BLaER1 (cell line): ENCODE data around the gene SGMS1.
"Not testable (repeated sequence)": the region's sequence is repeated elsewhere in the genome, so short reads cannot be mapped to it uniquely, and the experiment has no call there.

Experiments used
- H3K27ac ChIP-seq: shearing (Covaris generic); formaldehyde crosslinking; 2 replicates; pipeline ENCODE4 v1.8.1; 2022
- H3K27me3 ChIP-seq: shearing (Covaris generic); formaldehyde crosslinking; 2 replicates; pipeline ENCODE4 v1.8.1; 2022
- H3K36me3 ChIP-seq: shearing (Covaris generic); formaldehyde crosslinking; 2 replicates; pipeline ENCODE4 v1.8.1; 2022
- H3K4me1 ChIP-seq: shearing (Covaris generic); formaldehyde crosslinking; 2 replicates; pipeline ENCODE4 v1.8.1; 2022
- H3K4me2 ChIP-seq: shearing (Covaris generic); formaldehyde crosslinking; 2 replicates; pipeline ENCODE4 v1.8.1; 2022
- H3K4me3 ChIP-seq: shearing (Covaris generic); formaldehyde crosslinking; 2 replicates; pipeline ENCODE4 v1.8.1; 2022
- H3K9ac ChIP-seq: shearing (Covaris generic); formaldehyde crosslinking; 2 replicates; pipeline ENCODE4 v1.8.1; 2022
- H3K9me3 ChIP-seq: shearing (Covaris generic); formaldehyde crosslinking; 2 replicates; pipeline ENCODE4 v1.8.1; 2022
- H4K20me1 ChIP-seq: shearing (Covaris generic); formaldehyde crosslinking; 2 replicates; pipeline ENCODE4 v1.8.1; 2022
- Cebpa-rat ChIP-seq: shearing (Covaris generic); IDR thresholded peaks from 2 replicates; pipeline ENCODE4 v1.8.1; 2022

The SGMS1 gene

DNA sequence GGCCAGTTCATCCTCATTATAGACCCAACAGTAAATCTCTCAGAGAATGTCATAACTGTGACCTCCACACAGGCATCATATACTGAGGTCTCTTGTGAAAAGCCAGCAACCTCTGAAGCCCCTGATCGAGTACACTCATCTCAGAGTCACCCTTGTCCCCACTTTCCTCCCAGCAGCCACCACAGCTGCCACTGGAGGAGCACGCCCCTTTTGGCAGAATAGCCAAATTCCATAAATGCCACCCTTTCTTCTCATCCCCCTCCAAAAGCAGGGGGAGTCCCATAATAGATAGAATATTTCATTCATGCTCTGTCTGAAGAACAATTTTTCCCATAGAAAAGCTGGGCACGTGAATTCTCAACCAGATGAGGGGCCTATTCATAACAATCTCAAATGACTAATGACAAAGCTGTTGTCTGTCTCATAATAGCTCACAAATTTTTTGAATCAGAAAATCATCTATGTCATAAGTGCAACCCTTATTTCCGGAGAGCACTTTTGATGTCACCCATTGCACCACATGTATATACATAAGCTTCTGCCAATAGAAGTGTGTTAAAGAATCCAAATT is 47.4 kb downstream of the SGMS1 start:
- peaks cover 15% of the 10 kb centered on the region for H3K4me1 ChIP-seq
- H3K4me2 ChIP-seq = no peak overlapping the region
- no peak overlapping the region for H3K27ac ChIP-seq
- no peaks in the 10 kb centered on the region for H3K9me3 ChIP-seq
- H3K9ac ChIP-seq = no peak overlapping the region
- peaks cover 37% of the 10 kb centered on the region for H4K20me1 ChIP-seq
- H3K27me3 ChIP-seq = no peaks in the 10 kb centered on the region
- no peaks in the 10 kb centered on the region for H3K36me3 ChIP-seq
- no peak for TF ChIP-seq Cebpa-rat
- no peak overlapping the region for H3K4me3 ChIP-seq

DNA sequence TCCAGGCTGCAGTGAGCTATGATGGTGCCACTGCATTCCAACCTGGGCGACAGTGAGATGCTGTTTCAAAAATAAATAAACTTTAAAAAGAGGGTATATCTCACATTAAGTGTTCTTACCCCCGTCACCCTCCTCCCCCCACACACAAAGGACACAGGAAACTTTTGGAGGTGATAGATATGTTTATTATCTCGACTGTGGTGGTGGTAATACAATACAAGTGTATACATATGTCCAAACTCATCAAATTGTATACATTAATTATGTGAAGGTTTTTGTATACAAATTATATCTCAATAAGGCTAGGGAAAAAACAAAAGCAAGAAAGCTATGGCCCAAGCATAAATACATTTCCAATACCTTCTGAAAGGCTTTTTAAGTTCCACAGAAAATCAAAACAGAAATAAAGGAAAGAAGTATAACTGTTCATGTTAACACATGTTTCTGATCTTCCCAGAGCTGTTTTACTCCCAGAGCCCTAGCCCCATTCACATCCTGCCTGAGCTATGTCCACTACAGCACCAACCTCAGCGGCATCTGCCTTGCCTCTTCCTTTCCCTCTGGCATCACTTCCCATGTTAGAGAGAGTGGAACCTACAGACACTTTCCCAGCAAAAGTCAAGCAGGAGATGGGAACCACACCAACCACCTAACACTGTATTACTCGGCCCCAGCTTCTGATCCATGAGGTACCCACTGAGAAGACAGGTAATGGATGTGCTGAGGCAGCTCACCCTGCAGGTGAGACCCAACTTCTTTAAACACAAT is 48.1 kb downstream of the SGMS1 start:
- Histone ChIP-seq H3K9me3 (no peaks in the 10 kb centered on the region), H3K27me3 (no peaks in the 10 kb centered on the region), H3K4me1 (peaks cover 15% of the 10 kb centered on the region), H3K4me3 (no peak overlapping the region), H3K27ac (no peak overlapping the region), H3K36me3 (no peaks in the 10 kb centered on the region), H3K9ac (no peak overlapping the region), H3K4me2 (no peak overlapping the region), H4K20me1 (peaks cover 37% of the 10 kb centered on the region)
- no peak for TF ChIP-seq Cebpa-rat

DNA sequence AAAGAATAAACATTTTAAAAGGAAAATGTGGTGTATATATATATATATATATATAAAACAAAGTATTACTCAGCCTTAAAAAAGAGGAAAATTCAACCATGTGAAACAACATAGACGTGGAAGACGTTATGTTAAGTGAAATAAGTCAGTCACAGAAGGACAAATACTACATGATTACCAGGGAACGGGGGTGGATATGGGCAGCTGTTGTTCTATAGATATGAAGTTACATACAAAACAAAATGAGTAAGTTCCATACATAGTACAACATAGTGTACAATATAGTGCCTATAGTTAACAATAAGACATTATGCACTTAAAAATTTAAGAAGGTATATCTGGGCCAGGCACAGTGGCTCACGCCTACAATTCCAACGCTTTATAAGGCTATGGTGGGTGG is 48.8 kb downstream of the SGMS1 start:
- Histone ChIP-seq H3K4me1 (peaks cover 15% of the 10 kb centered on the region), H4K20me1 (peaks cover 37% of the 10 kb centered on the region), H3K27me3 (no peaks in the 10 kb centered on the region), H3K36me3 (no peaks in the 10 kb centered on the region), H3K9ac (no peak overlapping the region), H3K9me3 (no peaks in the 10 kb centered on the region), H3K4me3 (no peak overlapping the region), H3K4me2 (no peak overlapping the region), H3K27ac (no peak overlapping the region)
- TF ChIP-seq Cebpa-rat = no peak

DNA sequence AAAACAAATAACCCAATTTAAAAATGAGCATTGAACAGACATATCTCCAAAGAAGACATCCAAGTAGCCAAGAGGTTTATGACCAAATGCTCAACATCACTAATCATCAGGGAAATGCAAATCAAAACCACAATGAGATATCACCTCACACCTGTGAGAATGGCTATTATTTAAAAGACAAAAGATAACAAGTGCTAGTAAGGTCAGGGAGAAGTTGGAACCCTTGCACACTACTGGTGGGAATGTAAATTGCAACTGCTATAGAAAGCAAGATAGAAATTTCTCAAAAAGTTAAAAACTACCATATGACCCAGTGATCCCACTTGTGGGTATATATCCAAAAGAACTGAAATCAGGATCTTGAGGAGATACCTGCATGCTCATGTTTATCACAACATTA is 49.5 kb downstream of the SGMS1 start:
- no peak overlapping the region for H3K9ac ChIP-seq
- peaks cover 37% of the 10 kb centered on the region for H4K20me1 ChIP-seq
- peaks cover 15% of the 10 kb centered on the region for H3K4me1 ChIP-seq
- no peaks in the 10 kb centered on the region for H3K27me3 ChIP-seq
- H3K27ac ChIP-seq = no peak overlapping the region
- H3K4me3 ChIP-seq = no peak overlapping the region
- no peaks in the 10 kb centered on the region for H3K9me3 ChIP-seq
- TF ChIP-seq Cebpa-rat = no peak
- no peaks in the 10 kb centered on the region for H3K36me3 ChIP-seq
- H3K4me2 ChIP-seq = no peak overlapping the region

DNA sequence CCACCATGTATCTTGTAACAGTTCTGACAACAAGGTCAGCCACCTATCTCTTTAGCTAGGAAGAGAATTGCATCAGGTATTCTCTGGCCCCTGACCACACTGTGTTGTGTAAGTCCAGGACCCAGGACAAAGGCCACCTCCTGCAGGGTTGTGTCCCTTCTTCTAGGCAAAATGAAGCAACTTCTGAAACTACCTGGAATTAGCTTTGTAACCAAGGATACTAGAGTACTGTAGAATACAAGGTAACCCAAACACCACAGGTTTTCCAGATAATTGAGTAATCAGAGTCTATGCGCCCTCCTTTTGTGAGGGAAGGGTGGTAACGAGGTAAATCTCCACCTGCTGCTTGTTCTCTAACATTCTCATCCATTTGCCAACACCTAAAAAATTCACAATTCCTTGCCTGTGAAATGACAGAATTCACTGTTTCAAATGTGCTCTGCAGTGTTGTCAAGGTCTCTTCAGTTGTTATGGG is 51.7 kb downstream of the SGMS1 start:
- peaks cover 26% of the 10 kb centered on the region; the same call in 1 of the 2 replicates for H4K20me1 ChIP-seq
- H3K4me2 ChIP-seq = no peak overlapping the region

DNA sequence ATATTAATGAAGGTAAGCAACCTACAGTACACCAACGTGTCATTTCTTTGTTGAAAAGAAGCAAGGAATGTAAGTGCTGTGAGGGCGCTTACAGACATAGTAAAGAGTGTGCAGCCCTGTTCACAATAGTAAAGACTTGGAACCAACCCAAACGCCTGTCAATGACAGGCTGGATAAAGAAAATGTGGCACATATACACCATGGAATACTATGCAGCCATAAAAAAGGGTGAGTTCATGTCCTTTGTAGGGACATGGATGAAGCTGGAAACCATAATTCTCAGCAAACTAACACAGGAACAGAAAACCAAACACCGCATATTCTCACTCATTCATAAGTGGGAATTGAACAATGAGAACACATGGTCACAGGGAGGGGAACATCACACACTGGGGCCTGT is 55.0 kb downstream of the SGMS1 start:
- not testable (repeated sequence) for H3K27ac ChIP-seq, H3K27me3 ChIP-seq, H3K9ac ChIP-seq, H3K4me3 ChIP-seq, H3K36me3 ChIP-seq, H3K9me3 ChIP-seq, H3K4me2 ChIP-seq, H3K4me1 ChIP-seq
- peaks cover 15% of the 10 kb centered on the region; the same call in 1 of the 2 replicates for H4K20me1 ChIP-seq

More for the DNA sequence above, 51.7 kb downstream of the SGMS1 start:
- no peaks in the 10 kb centered on the region for H3K9me3 ChIP-seq
- H3K36me3 ChIP-seq = no peaks in the 10 kb centered on the region
- H3K27ac ChIP-seq = no peak overlapping the region
- no peak overlapping the region for H3K9ac ChIP-seq
- TF ChIP-seq Cebpa-rat = no peak
- H3K4me1 ChIP-seq = peaks cover 1% of the 10 kb centered on the region; the same call in 1 of the 2 replicates
- no peaks in the 10 kb centered on the region for H3K27me3 ChIP-seq
- no peak overlapping the region for H3K4me3 ChIP-seq

DNA sequence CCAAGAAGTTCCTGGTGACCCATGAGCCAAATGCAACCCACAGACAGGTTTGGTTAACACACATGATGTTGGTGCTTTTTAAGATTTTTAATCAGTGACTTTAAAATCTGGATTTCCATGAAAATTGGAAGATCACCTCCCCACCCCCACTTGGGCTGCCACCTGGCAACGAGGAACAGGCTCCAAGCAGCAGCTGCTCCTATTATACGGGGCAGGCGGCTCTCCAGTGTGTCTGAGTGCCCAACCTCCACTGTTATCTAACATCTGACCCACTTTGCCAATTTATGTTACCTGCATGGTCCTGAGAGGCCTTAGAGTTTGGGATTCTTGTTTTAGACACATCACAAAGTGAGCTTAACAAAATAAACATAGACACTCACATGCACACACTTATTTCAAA is 56.4 kb downstream of the SGMS1 start:
- no peak for TF ChIP-seq Cebpa-rat
- Histone ChIP-seq H3K27me3 (no peaks in the 10 kb centered on the region), H3K9me3 (no peaks in the 10 kb centered on the region), H3K4me3 (no peak overlapping the region), H3K4me2 (no peak overlapping the region), H3K36me3 (no peaks in the 10 kb centered on the region), H3K9ac (no peak overlapping the region), H3K4me1 (no peaks in the 10 kb centered on the region), H4K20me1 (peaks cover 10% of the 10 kb centered on the region; the same call in 1 of the 2 replicates), H3K27ac (no peak overlapping the region)

DNA sequence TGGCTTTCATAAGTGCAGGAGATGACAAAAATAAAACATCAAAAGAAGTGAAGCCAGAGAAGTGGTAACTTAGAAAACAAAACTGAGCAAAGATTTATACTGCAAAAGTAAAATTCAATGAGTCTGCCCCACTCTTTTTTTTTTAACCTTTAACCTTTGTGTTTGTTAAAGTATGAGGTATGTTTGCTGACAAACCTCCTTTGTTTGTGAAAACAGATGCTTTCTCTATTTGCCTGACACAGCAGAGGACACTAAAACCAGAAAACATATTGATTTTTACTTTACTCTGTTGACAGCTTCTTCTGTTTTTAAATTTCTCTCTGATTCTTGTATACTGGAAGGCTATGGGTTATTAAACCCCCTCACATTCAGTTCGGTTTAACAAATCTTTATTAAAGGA is 57.6 kb downstream of the SGMS1 start:
- Histone ChIP-seq H3K27ac (no peak overlapping the region), H3K27me3 (no peaks in the 10 kb centered on the region), H3K4me1 (no peaks in the 10 kb centered on the region), H3K36me3 (no peaks in the 10 kb centered on the region), H3K9ac (no peak overlapping the region), H4K20me1 (0 out of 2 replicates have a peak, but pooled peaks cover 5% of the 10 kb centered on the region), H3K4me2 (no peak overlapping the region), H3K9me3 (no peaks in the 10 kb centered on the region), H3K4me3 (no peak overlapping the region)
- no peak for TF ChIP-seq Cebpa-rat

DNA sequence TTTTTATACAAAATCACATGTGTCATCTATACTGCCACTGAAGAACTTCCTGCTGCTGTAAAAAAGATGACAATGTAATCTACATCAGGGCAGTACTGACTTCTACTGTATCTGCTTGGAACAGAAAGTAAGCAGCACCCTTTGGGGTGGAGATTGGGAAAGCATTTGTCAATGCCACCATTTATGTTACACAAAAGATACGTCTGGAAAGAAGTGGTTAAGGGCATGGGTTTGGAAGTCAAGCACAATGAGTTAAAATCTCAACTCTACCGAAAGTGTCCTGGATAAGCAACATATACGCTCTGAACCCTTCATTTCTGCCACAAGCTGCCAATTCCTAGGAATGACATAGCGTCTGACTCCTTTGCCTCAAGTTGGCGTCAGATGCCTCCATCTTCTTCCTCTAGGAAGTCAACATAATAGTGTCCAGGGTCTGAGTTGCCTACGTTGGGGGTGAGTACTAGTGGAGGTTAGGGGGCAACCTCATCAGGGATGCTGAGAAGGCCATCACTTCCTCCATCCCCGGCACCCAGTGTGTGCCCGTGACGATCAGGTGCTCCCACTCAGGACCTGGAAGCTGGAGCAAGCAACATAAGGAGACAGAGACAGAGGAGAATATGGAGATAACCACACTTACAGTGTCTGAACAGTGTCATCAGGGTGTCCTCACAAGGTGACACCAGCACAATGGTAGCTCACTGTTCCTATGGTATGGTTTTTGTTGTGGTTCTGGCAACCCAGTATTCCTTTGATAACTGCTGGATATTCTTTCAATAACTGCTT is 58.3 kb downstream of the SGMS1 start:
- Histone ChIP-seq H3K36me3 (no peaks in the 10 kb centered on the region), H3K4me3 (no peak overlapping the region), H3K4me1 (no peaks in the 10 kb centered on the region), H3K27me3 (no peaks in the 10 kb centered on the region), H3K9me3 (no peaks in the 10 kb centered on the region), H3K4me2 (no peak overlapping the region), H3K9ac (no peak overlapping the region), H3K27ac (no peak overlapping the region), H4K20me1 (0 out of 2 replicates have a peak, but pooled peaks cover 5% of the 10 kb centered on the region)
- TF ChIP-seq Cebpa-rat = no peak

DNA sequence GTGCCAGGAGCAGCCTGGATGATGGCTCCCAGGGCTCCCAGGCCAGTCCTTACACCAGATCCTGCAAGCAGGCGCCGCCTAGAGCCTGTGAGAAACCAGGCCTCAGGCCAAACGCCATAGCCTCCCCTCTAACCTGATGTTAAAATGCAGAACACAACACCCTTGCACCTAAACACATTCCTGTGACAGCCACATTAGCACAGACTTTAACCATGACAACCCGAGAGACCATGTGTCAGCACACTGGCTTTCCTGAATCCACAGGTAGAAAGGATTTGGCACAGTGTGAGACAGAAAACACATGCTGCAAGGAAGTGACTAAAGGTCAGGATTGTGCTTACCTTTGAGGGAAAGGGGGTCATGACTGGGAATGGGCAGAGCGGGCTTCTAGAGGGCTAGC is 59.9 kb downstream of the SGMS1 start:
- Histone ChIP-seq H4K20me1 (0 out of 2 replicates have a peak, but pooled peaks cover 5% of the 10 kb centered on the region), H3K4me2 (no peak overlapping the region), H3K27me3 (no peaks in the 10 kb centered on the region), H3K9me3 (no peaks in the 10 kb centered on the region), H3K4me1 (peaks cover 8% of the 10 kb centered on the region), H3K36me3 (no peaks in the 10 kb centered on the region), H3K4me3 (no peak overlapping the region), H3K27ac (no peak overlapping the region), H3K9ac (no peak overlapping the region)
- TF ChIP-seq Cebpa-rat = no peak
